A549 (cell line): ENCODE results near the gene IL6R. TPM values are rescaled to one million over a fixed set of nuclear protein-coding genes. Genes with fewer than 3 reads are reported as not detected.

ENCODE experiments used
- ATAC-seq, 2 experiments: fragments of 200-7000 bp in 1 of 2; fragments of >200 bp in 1 of 2; cut with Nextera tagmentation in 1 of 2; cut with Tn5 transposase in 1 of 2; 3 replicates each; pipeline versions ENCODE4 v1.8.0 to v1.9.1; 2018 to 2020; ENCODE audit warnings: mild to moderate bottlenecking in 1 of 2, moderate library complexity in 1 of 2
- CTCF ChIA-PET: fragments of 300-600 bp; sonication (Branson Sonifier 250); formaldehyde crosslinking; extraction: SDS; loops from one replicate; lab custom pipeline; 2021; ENCODE audit warnings: antibody characterized with exemption, inconsistent platforms; lab: Yijun Ruan, JAX
- POLR2A ChIA-PET: fragments of 350-600 bp; formaldehyde crosslinking; extraction: SDS; loops from one replicate; lab custom pipeline; 2021; ENCODE audit warnings: antibody characterized with exemption, inconsistent platforms; lab: Yijun Ruan, JAX
- DNase-seq, 2 experiments: peaks; one replicate each; pipeline versions ENCODE4 v3.0.0 to v3.0.0-alpha.2; 2011 to 2016; ENCODE audit warnings: low read depth in 1 of 2, low spot score in 1 of 2
- FAIRE-seq: peaks from 2 replicates; lab custom pipeline; 2011; peaks lifted over from hg19 to GRCh38; lab: Jason Lieb, UNC
- H3K27ac ChIP-seq, 2 experiments: fragments of >200 bp; sonication (Bioruptor Twin); formaldehyde crosslinking; 3 replicates each; pipeline ENCODE4 v1.5.1; 2016 to 2017
- H3K4me1 ChIP-seq: fragments of >200 bp; sonication (Bioruptor Twin); formaldehyde crosslinking; 3 replicates; pipeline ENCODE4 v1.6.1; 2016
- H3K4me2 ChIP-seq: fragments of >200 bp; sonication (Bioruptor Twin); formaldehyde crosslinking; 3 replicates; pipeline ENCODE4 v1.6.1; 2016
- H3K4me3 ChIP-seq: fragments of >200 bp; sonication (Bioruptor Twin); formaldehyde crosslinking; 3 replicates; pipeline ENCODE4 v1.5.1; 2016
- H3K9me3 ChIP-seq: fragments of >200 bp; sonication (Bioruptor Twin); formaldehyde crosslinking; 3 replicates; pipeline ENCODE4 v1.6.1; 2016
- CHD4 ChIP-seq: fragments of 200-600 bp; sonication (generic); IDR thresholded peaks from 2 replicates; pipeline ENCODE4 v1.6.1; 2016; ENCODE audit warnings: antibody characterized with exemption, mild to moderate bottlenecking, borderline replicate concordance
- EP300 ChIP-seq, 2 experiments: fragments of >200 bp; sonication (Bioruptor Twin); formaldehyde crosslinking; IDR thresholded peaks; 2 replicates in 1 of 2; 3 replicates in 1 of 2; pipeline ENCODE4 v1.6.1; 2016 to 2017
- FOSL2 ChIP-seq, 2 experiments: fragments of 450-650 bp in 1 of 2; fragments of >200 bp in 1 of 2; sonication (Bioruptor Twin) in 1 of 2; formaldehyde crosslinking; IDR thresholded peaks; 2 replicates each; pipeline versions ENCODE4 v1.5.0 to v1.6.1; 2016 to 2020; ENCODE audit warnings: mild to moderate bottlenecking in 1 of 2, moderate library complexity in 1 of 2
- HOXB13 ChIP-seq: fragments of 250-450 bp; sonication (Bioruptor Pico); IDR thresholded peaks from 2 replicates; pipeline ENCODE4 v1.5.0; 2020; ENCODE audit warnings: low read depth, mild to moderate bottlenecking, moderate library complexity
- JUNB ChIP-seq: fragments of >200 bp; sonication (Bioruptor Twin); formaldehyde crosslinking; IDR thresholded peaks from 2 replicates; pipeline ENCODE4 v1.6.1; 2016
- NFE2L2 ChIP-seq: fragments of 150-350 bp; conservative IDR thresholded peaks from 2 replicates; pipeline ENCODE4 v1.6.1; 2014; ENCODE audit warnings: low read length
- NR3C1 ChIP-seq: fragments of >200 bp; sonication (Bioruptor Twin); formaldehyde crosslinking; IDR thresholded peaks from 3 replicates; pipeline ENCODE4 v1.6.1; 2017
- RAD21 ChIP-seq, 2 experiments: fragments of >200 bp in 1 of 2; sonication (Bioruptor Twin) in 1 of 2; formaldehyde crosslinking in 1 of 2; IDR thresholded peaks in 1 of 2; conservative IDR thresholded peaks in 1 of 2; 2 replicates in 1 of 2; 3 replicates in 1 of 2; pipeline ENCODE4 v1.6.1; 2012 to 2018; ENCODE audit warnings: inconsistent platforms in 1 of 2
- RCOR1 ChIP-seq: fragments of 150-350 bp; IDR thresholded peaks from 2 replicates; pipeline ENCODE4 v1.6.1; 2014; ENCODE audit warnings: antibody characterized with exemption, low read length, low read depth
- SMC3 ChIP-seq: fragments of >200 bp; sonication (Bioruptor Twin); formaldehyde crosslinking; IDR thresholded peaks from 3 replicates; pipeline ENCODE4 v1.6.1; 2018; ENCODE audit warnings: inconsistent platforms
- SREBF2 ChIP-seq: fragments of 450-650 bp; IDR thresholded peaks from 2 replicates; pipeline ENCODE4 v1.6.1; 2014; ENCODE audit warnings: mild to moderate bottlenecking, moderate library complexity
- ZFP36 ChIP-seq: fragments of 450-650 bp; IDR thresholded peaks from 2 replicates; pipeline ENCODE4 v1.6.1; 2014; ENCODE audit warnings: borderline replicate concordance; ENCODE audit not compliant: partially characterized antibody
- WGBS: methylation state at CpG from one replicate; pipeline ENCODE4 v1.1.6; 2017; ENCODE audit errors: missing lambda C conversion rate; 5-methylcytosine and 5-hydroxymethylcytosine counted together
- polyA plus RNA-seq, 4 experiments: library from polyadenylated mRNA; depleted of rRNA in 3 of 4; stranded (reverse); fragments of >200 nt; fragmentation: RNase III in 1 of 4; extraction: RNeasy Plus Mini Kit Qiagen cat#74134 plus additional on column Dnase treatment in 1 of 4; gene quantifications; 2 replicates in 3 of 4; 3 replicates in 1 of 4; pipeline ENCODE4 v1.2.3, GENCODE V29; 2011 to 2017
- TF ChIP-seq, protein P1 (sequence below): fragments of >200 bp; sonication (Bioruptor Twin); formaldehyde crosslinking; IDR thresholded peaks from 3 replicates; pipeline ENCODE4 v1.5.1; 2016
- TF ChIP-seq, protein P2 (sequence below): IDR thresholded peaks from 2 replicates; pipeline ENCODE4 v1.6.1; 2012
- TF ChIP-seq, protein P3 (sequence below): fragments of >200 bp; sonication (Bioruptor Twin); formaldehyde crosslinking; IDR thresholded peaks from 2 replicates; pipeline ENCODE4 v1.6.1; 2016

IL6R gene
- polyA plus RNA-seq, 2 of the 4 experiments (the other 2 are of a cell fraction) = 2.2 to 2.7 TPM

DNA sequence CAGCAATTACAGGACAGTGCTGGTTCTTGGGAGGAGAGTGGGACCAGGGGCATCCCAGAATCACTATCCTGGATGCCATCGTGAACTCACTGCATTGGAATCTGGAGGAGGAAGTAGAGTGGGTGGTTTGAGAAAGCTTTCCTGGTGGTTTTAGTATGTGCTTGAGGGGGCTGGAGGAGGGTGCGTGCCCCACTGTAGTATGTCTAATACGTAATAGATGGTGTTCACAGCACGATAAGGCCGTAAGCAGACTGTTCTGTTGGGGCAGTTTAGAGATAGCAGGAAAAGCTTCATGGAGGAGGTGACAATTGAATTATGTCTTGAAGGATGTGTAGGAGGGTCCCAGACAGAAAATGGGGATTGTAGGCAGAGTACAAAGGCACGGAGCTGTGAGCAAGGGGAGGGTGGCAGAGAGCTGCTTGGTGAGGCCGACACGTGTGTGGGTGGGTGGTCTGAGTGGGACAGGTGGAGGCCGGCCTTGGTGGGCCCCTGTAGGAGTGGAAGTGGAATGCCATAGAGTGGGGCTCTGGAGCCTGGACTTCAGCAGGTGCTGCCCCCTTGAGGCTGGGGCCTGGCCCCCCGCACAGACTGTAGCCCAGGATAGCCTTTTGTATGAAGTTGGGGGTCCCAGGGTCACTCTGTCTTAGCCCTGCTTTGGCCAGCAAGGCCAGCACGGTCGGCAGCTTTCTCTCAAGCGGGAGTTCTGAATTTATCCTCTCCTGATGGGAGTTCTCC, 37.0 kb downstream of the IL6R start:
- ChIA-PET CTCF (interaction anchor here (0.6 to 3.0 kb wide), 10 partner anchors 9 to 295 kb away, joined by 3 to 11 read pairs (median 3); no protein-coding TSS in a partner anchor), POLR2A (no interaction called here)
- 84% methylated on average over 13 of the region's 13 CpGs for WGBS
- peak in 1 of 2 experiments; percentile 78; a peak in 3 of 6 replicates for ATAC-seq
- Histone ChIP-seq H3K4me3 (no peak overlapping the region), H3K4me1 (peaks cover 33% of the 10 kb centered on the region), H3K4me2 (peak overlapping the region; percentile 8; the same call in 2 of the 3 replicates), H3K27ac (peak overlapping the region; percentile 40 to 55; a peak in 4 of 6 replicates), H3K9me3 (no peaks in the 10 kb centered on the region)
- no peak for FAIRE-seq
- no peak for DNase-seq
- TF ChIP-seq CHD4 = no peak
- TF ChIP-seq SMC3 = 0 out of 3 replicates have a peak, but pooled peaks have one; percentile 24
- TF ChIP-seq, protein P1, sequence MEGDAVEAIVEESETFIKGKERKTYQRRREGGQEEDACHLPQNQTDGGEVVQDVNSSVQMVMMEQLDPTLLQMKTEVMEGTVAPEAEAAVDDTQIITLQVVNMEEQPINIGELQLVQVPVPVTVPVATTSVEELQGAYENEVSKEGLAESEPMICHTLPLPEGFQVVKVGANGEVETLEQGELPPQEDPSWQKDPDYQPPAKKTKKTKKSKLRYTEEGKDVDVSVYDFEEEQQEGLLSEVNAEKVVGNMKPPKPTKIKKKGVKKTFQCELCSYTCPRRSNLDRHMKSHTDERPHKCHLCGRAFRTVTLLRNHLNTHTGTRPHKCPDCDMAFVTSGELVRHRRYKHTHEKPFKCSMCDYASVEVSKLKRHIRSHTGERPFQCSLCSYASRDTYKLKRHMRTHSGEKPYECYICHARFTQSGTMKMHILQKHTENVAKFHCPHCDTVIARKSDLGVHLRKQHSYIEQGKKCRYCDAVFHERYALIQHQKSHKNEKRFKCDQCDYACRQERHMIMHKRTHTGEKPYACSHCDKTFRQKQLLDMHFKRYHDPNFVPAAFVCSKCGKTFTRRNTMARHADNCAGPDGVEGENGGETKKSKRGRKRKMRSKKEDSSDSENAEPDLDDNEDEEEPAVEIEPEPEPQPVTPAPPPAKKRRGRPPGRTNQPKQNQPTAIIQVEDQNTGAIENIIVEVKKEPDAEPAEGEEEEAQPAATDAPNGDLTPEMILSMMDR = peak; percentile 27
- no peak for TF ChIP-seq FOSL2 (IDR thresholded peaks at IDR 0.05)
- no peak for TF ChIP-seq FOSL2 (CRISPR knock-in tag; IDR thresholded peaks at IDR 0.05)
- no peak for TF ChIP-seq SREBF2
- no peak for TF ChIP-seq JUNB
- TF ChIP-seq EP300 (IDR thresholded peaks at IDR 0.05) = no peak
- no peak for TF ChIP-seq HOXB13
- TF ChIP-seq, protein P2, sequence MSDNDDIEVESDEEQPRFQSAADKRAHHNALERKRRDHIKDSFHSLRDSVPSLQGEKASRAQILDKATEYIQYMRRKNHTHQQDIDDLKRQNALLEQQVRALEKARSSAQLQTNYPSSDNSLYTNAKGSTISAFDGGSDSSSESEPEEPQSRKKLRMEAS = no peak
- TF ChIP-seq, protein P3, sequence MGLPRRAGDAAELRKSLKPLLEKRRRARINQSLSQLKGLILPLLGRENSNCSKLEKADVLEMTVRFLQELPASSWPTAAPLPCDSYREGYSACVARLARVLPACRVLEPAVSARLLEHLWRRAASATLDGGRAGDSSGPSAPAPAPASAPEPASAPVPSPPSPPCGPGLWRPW = no peak
- no peak for TF ChIP-seq RCOR1
- TF ChIP-seq RAD21 (conservative IDR thresholded peaks at IDR 0.05 in 1 of 2, IDR thresholded peaks at IDR 0.05 in 1 of 2) = peak in 1 of 2 experiments; percentile 36; a peak in 3 of 5 replicates

DNA sequence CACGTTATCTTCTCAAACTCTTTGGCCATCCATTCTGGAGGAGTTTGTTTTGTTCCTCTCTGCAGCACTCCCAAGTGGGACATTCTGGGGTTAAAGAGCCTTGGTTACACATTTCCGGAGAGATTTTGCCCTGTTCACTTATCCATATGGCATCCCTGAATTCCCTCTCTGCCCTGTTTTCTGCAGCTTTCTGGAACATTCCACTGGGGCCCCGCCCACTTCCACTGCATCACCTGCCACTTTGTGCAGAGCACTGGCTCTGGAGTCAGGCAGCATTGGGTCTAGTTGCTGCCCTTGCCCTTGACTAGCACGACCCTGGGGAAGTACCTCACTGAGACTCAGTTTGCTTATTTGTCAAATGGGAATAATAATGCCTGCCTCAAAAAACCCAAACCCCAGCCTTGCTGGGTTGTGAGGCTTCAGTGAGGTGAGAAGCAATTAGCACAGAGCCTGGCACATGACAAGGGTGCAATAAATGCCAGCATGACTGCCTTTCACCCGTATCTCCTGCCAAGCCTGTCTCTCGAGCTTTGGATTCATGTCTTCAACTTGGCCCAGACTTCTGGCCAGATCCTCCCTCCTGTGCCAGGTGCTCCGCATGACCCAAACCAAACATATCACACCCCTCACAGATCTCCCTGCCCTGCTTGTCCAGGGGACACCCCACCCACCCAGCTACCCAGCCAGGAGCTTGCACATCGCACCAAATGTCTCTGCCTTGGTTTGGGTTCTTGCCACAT, 38.3 kb downstream of the IL6R start:
- POLR2A ChIA-PET = no interaction called here
- Histone ChIP-seq H3K4me2 (no peak overlapping the region), H3K27ac (no peak overlapping the region), H3K4me3 (no peak overlapping the region), H3K9me3 (no peaks in the 10 kb centered on the region), H3K4me1 (peaks cover 33% of the 10 kb centered on the region)
- 92% methylated on average over 8 of the region's 8 CpGs for WGBS
- TF ChIP-seq RCOR1 (no peak), NR3C1 (no peak), SREBF2 (no peak), NFE2L2 (no peak), ZFP36 (no peak), EP300 (IDR thresholded peaks at IDR 0.05) (no peak)
- TF ChIP-seq, protein P1 = no peak
- CTCF ChIA-PET = interaction anchor here (0.6 to 3.0 kb wide), 8 partner anchors 8 to 353 kb away, joined by 3 to 11 read pairs (median 4); no protein-coding TSS in a partner anchor
- DNase-seq (no peak), FAIRE-seq (no peak), ATAC-seq (no peak)
